K562 (cell line): Measurements from ENCODE around the gene PROKR1. TPM values are rescaled to one million over a fixed set of nuclear protein-coding genes. Genes with fewer than 3 reads are reported as not detected.
"Not testable (repeated sequence)": the region's sequence is repeated elsewhere in the genome, so short reads cannot be mapped to it uniquely, and the experiment has no call there.

Experiments
- AFF1 ChIP-seq, 2 experiments: fragments of 450-650 bp; IDR thresholded peaks; 2 replicates each; pipeline ENCODE4 v1.6.1; 2018; ENCODE audit warnings: mild to moderate bottlenecking in 2 of 2, low read depth in 1 of 2; ENCODE audit not compliant: partially characterized antibody in 2 of 2
- ARID1B ChIP-seq: fragments of 450-650 bp; IDR thresholded peaks from 2 replicates; pipeline ENCODE4 v1.6.1; 2016; ENCODE audit warnings: antibody characterized with exemption, mild to moderate bottlenecking, inconsistent platforms
- FOXA3 ChIP-seq, 2 experiments: fragments of 450-650 bp in 1 of 2; sonication (generic) in 1 of 2; formaldehyde crosslinking; IDR thresholded peaks in 1 of 2; conservative IDR thresholded peaks in 1 of 2; 2 replicates each; pipeline versions ENCODE4 v1.4.0 to v1.8.0; 2020 to 2022; ENCODE audit warnings: mild to moderate bottlenecking in 2 of 2, missing genetic modification reagents in 1 of 2
- FOXK2 ChIP-seq, 2 experiments: fragments of 450-650 bp; IDR thresholded peaks in 1 of 2; conservative IDR thresholded peaks in 1 of 2; 2 replicates each; pipeline ENCODE4 v1.6.1; 2016; ENCODE audit warnings: low read depth in 2 of 2, mild to moderate bottlenecking in 1 of 2
- MAZ ChIP-seq, 2 experiments: fragments of 450-650 bp in 1 of 2; sonication (generic) in 1 of 2; formaldehyde crosslinking; IDR thresholded peaks in 1 of 2; conservative IDR thresholded peaks in 1 of 2; 2 replicates each; pipeline versions ENCODE4 v1.4.0 to v1.5.0; 2020; ENCODE audit warnings: mild to moderate bottlenecking in 1 of 2, missing genetic modification reagents in 1 of 2
- MGA ChIP-seq: fragments of 450-650 bp; IDR thresholded peaks from 2 replicates; pipeline ENCODE4 v1.6.1; 2016; ENCODE audit warnings: mild to moderate bottlenecking, moderate library complexity
- NR4A1 ChIP-seq, 2 experiments: fragments of 250-450 bp in 1 of 2; fragments of 450-650 bp in 1 of 2; sonication (Bioruptor Pico) in 1 of 2; IDR thresholded peaks; 2 replicates each; pipeline versions ENCODE4 v1.4.0 to v1.6.1; 2016 to 2020; ENCODE audit warnings: mild to moderate bottlenecking in 2 of 2, missing compliant biosample characterization in 1 of 2, missing genetic modification characterization in 1 of 2, moderate library complexity in 1 of 2
- RBFOX2 ChIP-seq: fragments of 200-400 bp; formaldehyde crosslinking; IDR thresholded peaks from 2 replicates; pipeline ENCODE4 v1.6.1; 2017; ENCODE audit warnings: low read depth, mild to moderate bottlenecking, low read length, moderate library complexity
- TAF1 ChIP-seq: IDR thresholded peaks from 2 replicates; pipeline ENCODE4 v1.6.1; 2011; ENCODE audit warnings: mild to moderate bottlenecking, low read length, moderate library complexity; ENCODE audit not compliant: insufficient read depth, control insufficient read depth, severe bottlenecking; ENCODE audit errors: extremely low read depth
- polyA plus RNA-seq, 8 experiments: library from polyadenylated mRNA; depleted of rRNA in 4 of 8; stranded (reverse) in 5 of 8; unstranded in 3 of 8; fragments of >200 nt; fragmentation: Nextera tagmentation in 2 of 8; fragmentation: Illumina TruSeq in 1 of 8; extraction: Ambion mirVana in 2 of 8; extraction: Trizol in 1 of 8; gene quantifications; 2 replicates each; pipeline versions ENCODE4 v1.2.1 to v1.2.3, GENCODE V29; 2011 to 2014; ENCODE audit warnings: inconsistent platforms in 1 of 8, missing spikeins in 1 of 8
- total RNA-seq, 7 experiments: library from RNA; depleted of rRNA in 6 of 7; stranded (reverse); fragments of >200 nt in 6 of 7; fragmentation: Illumina TruSeq in 2 of 7; extraction: Trizol in 2 of 7; gene quantifications; 2 replicates each; pipeline versions ENCODE4 v1.2.1 to v1.2.3, GENCODE V29; 2011 to 2021; ENCODE audit warnings: low replicate concordance in 1 of 7

PROKR1 gene
- total and polyA plus RNA-seq, 9 of the 15 experiments (the other 6 are each of a cell fraction or from before 2014, with no cell fraction given): 0.01 to 0.18 (median 0.09) TPM; not detected in 1

GRCh38 chr2:68679166-68679916 is 36.0 kb downstream of the PROKR1 start (continued):
- TF ChIP-seq AFF1 (IDR thresholded peaks at IDR 0.05; ENCODE audit: low read depth in 1 of 2, partially characterized antibody in 2 of 2): peak in 1 of 2 experiments; percentile 45
- TF ChIP-seq MAZ (CRISPR knock-in tag; conservative IDR thresholded peaks at IDR 0.05 in 1 of 2, IDR thresholded peaks at IDR 0.05 in 1 of 2): peak; percentile 64 to 69
- TF ChIP-seq ARID1B: 0 out of 2 replicates have a peak, but pooled peaks have one; percentile 50
- TF ChIP-seq RBFOX2: peak; percentile 71
- TF ChIP-seq FOXA3 (CRISPR knock-in tag; conservative IDR thresholded peaks at IDR 0.05 in 1 of 2, IDR thresholded peaks at IDR 0.05 in 1 of 2): peak; percentile 96 to 98
- TF ChIP-seq TAF1: peak; percentile 35
- TF ChIP-seq MGA: peak; percentile 46; the same call in 1 of the 2 replicates
- not testable (repeated sequence) for TF ChIP-seq NR4A1 (CRISPR knock-in tag; IDR thresholded peaks at IDR 0.05)
- TF ChIP-seq NR4A1 (tag; IDR thresholded peaks at IDR 0.05): peak; percentile 27; the same call in 1 of the 2 replicates
- peak; percentile 86 to 90 for TF ChIP-seq FOXK2 (conservative IDR thresholded peaks at IDR 0.05 in 1 of 2, IDR thresholded peaks at IDR 0.05 in 1 of 2; ENCODE audit: low read depth in 2 of 2)
